ENCODE data around the gene IRF5.
A peak's percentile ranks its signal among the peaks of the same experiment; 100 is the strongest.

IRF5 gene

DNA sequence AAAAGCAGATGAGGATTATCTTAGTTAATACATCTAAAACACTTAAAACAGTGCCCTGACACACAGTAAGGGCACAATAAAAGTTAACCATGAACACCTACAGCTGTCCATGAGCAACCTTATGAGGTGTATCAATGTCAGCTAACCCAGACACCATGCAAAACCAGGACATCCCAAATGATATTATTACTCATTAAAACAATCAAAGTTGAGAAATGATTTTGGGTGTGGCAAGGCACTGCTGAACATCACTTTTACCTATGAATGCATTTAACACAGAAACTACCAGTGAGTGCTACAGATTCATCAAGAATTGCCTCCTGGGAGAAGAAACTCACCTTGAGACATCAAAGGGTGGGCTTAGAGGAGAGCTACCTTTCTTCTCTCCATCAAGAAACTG is 18.3 kb downstream of the IRF5 start:
- Histone ChIP-seq H3K36me3 (peaks cover 85 to 98% (median 94%) of the 10 kb centered on the region in 11 experiments), H3K4me2 (no peak overlapping the region), H3K9ac (no peak overlapping the region), H3K4me1 (peaks cover 11 to 37% (median 22%) of the 10 kb centered on the region in 10 experiments), H4K20me1 (peaks cover 0 to 10% (median 0%) of the 10 kb centered on the region in 11 experiments; a peak in 6 of 22 replicates), H3K9me3 (replicated peaks in 1 of 11) (no peaks in the 10 kb centered on the region), H3K27me3 (no peaks in the 10 kb centered on the region), H3K4me3 (no peak overlapping the region), H3K27ac (no peak overlapping the region)
- no peak for TF ChIP-seq Cebpa-rat (IDR thresholded peaks at IDR 0.05)

- no peak overlapping the region for H3K27ac ChIP-seq
- no peak overlapping the region for H3K4me2 ChIP-seq
- H3K9ac ChIP-seq = no peak overlapping the region
- H3K9me3 ChIP-seq (replicated peaks in 1 of 11) = no peaks in the 10 kb centered on the region
- peaks cover 0 to 21% (median 0%) of the 10 kb centered on the region in 11 experiments; a peak in 3 of 22 replicates for H4K20me1 ChIP-seq
- H3K4me3 ChIP-seq = no peak overlapping the region
- H3K27me3 ChIP-seq = no peaks in the 10 kb centered on the region
- H3K4me1 ChIP-seq = peaks cover 6 to 50% (median 12%) of the 10 kb centered on the region in 10 experiments; a peak in 16 of 20 replicates
- peaks cover 66 to 99% (median 95%) of the 10 kb centered on the region in 11 experiments for H3K36me3 ChIP-seq
- TF ChIP-seq Cebpa-rat (IDR thresholded peaks at IDR 0.05) = no peak
Measured at GRCh38 chr7:128959296-128959695, 21.6 kb downstream of the IRF5 start.

GRCh38 chr7:128961030-128961659 is 23.4 kb downstream of the IRF5 start:
- Histone ChIP-seq H3K27me3 (no peaks in the 10 kb centered on the region), H3K4me2 (no peak overlapping the region), H3K4me3 (no peak overlapping the region), H3K9ac (no peak overlapping the region), H3K36me3 (peaks cover 65 to 100% (median 95%) of the 10 kb centered on the region in 11 experiments), H4K20me1 (peaks cover 0 to 17% (median 0%) of the 10 kb centered on the region in 11 experiments; a peak in 3 of 22 replicates), H3K27ac (no peak overlapping the region), H3K4me1 (peaks cover 6 to 52% (median 12%) of the 10 kb centered on the region in 10 experiments; a peak in 16 of 20 replicates), H3K9me3 (replicated peaks in 1 of 11) (peaks cover 0 to 5% (median 0%) of the 10 kb centered on the region in 11 experiments; a peak in 1 of 22 replicates)
- TF ChIP-seq Cebpa-rat (IDR thresholded peaks at IDR 0.05) = no peak

GRCh38 chr7:128962899-128963298 is 25.2 kb downstream of the IRF5 start:
- Histone ChIP-seq H3K4me1 (peaks cover 3 to 41% (median 11%) of the 10 kb centered on the region in 10 experiments; a peak in 16 of 20 replicates), H3K9me3 (replicated peaks in 1 of 11) (peaks cover 0 to 5% (median 0%) of the 10 kb centered on the region in 11 experiments; a peak in 1 of 22 replicates), H3K4me2 (peak overlapping the region in 8 of 11 experiments; percentile 0 to 77 (median 28); a peak in 9 of 22 replicates), H4K20me1 (peaks cover 0 to 13% (median 0%) of the 10 kb centered on the region in 11 experiments; a peak in 2 of 22 replicates), H3K9ac (peak overlapping the region in 2 of 11 experiments; percentile 55 to 62; a peak in 2 of 22 replicates), H3K36me3 (peaks cover 70 to 100% (median 95%) of the 10 kb centered on the region in 11 experiments), H3K27ac (peak overlapping the region in 3 of 11 experiments; percentile 55 to 81 (median 80); a peak in 6 of 22 replicates), H3K4me3 (no peak overlapping the region; a peak in 1 of 20 replicates), H3K27me3 (no peaks in the 10 kb centered on the region)
- no peak for TF ChIP-seq Cebpa-rat (IDR thresholded peaks at IDR 0.05)

DNA sequence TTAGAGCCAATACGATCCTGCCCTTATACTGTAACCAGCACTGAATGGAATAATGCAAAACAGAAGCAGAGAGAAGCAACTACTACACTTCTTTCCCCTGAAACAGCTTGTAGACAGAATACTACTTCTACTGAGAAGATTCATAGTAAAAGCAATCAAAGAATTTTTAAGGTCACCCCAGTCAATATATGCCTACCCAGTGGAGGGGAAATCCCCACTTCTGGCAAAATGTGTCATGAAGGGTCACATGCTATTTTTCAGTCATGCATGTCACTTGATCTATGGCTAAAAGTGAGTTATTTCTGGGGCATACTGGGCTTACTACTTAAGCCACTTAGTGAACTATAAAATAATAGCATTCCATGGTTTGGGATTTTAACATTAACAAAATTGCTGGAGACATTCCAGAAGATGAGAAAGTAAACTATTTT is 25.6 kb downstream of the IRF5 start:
- Histone ChIP-seq H3K9me3 (replicated peaks in 1 of 11) (peaks cover 0 to 5% (median 0%) of the 10 kb centered on the region in 11 experiments; a peak in 1 of 22 replicates), H3K4me1 (peaks cover under 1 to 36% (median 11%) of the 10 kb centered on the region in 10 experiments; a peak in 15 of 20 replicates), H3K36me3 (peaks cover 72 to 100% (median 95%) of the 10 kb centered on the region in 11 experiments), H3K4me3 (no peak overlapping the region; a peak in 1 of 20 replicates), H3K9ac (peak overlapping the region in 2 of 11 experiments; percentile 55 to 62; a peak in 3 of 22 replicates), H3K27ac (peak overlapping the region in 3 of 11 experiments; percentile 55 to 81 (median 80); a peak in 6 of 22 replicates), H3K4me2 (peak overlapping the region in 9 of 11 experiments; percentile 0 to 77 (median 20); a peak in 12 of 22 replicates), H3K27me3 (no peaks in the 10 kb centered on the region), H4K20me1 (peaks cover 0 to 13% (median 0%) of the 10 kb centered on the region in 11 experiments; a peak in 2 of 22 replicates)
- no peak for TF ChIP-seq Cebpa-rat (IDR thresholded peaks at IDR 0.05)

- Histone ChIP-seq H3K4me1 (peaks cover 0 to 9% (median 3%) of the 10 kb centered on the region in 10 experiments; a peak in 14 of 20 replicates), H3K4me2 (no peak overlapping the region), H3K9ac (no peak overlapping the region), H4K20me1 (0 out of 22 replicates have a peak, but pooled peaks cover 0 to under 1% (median 0%) of the 10 kb centered on the region in 11 experiments), H3K4me3 (no peak overlapping the region), H3K27me3 (no peaks in the 10 kb centered on the region), H3K27ac (no peak overlapping the region), H3K36me3 (peaks cover 88 to 100% (median 95%) of the 10 kb centered on the region in 11 experiments), H3K9me3 (replicated peaks in 1 of 11) (peaks cover 0 to 5% (median 0%) of the 10 kb centered on the region in 11 experiments; a peak in 1 of 22 replicates)
- no peak for TF ChIP-seq Cebpa-rat (IDR thresholded peaks at IDR 0.05)
Measured at GRCh38 chr7:128968624-128969023, 30.9 kb downstream of the IRF5 start.

DNA sequence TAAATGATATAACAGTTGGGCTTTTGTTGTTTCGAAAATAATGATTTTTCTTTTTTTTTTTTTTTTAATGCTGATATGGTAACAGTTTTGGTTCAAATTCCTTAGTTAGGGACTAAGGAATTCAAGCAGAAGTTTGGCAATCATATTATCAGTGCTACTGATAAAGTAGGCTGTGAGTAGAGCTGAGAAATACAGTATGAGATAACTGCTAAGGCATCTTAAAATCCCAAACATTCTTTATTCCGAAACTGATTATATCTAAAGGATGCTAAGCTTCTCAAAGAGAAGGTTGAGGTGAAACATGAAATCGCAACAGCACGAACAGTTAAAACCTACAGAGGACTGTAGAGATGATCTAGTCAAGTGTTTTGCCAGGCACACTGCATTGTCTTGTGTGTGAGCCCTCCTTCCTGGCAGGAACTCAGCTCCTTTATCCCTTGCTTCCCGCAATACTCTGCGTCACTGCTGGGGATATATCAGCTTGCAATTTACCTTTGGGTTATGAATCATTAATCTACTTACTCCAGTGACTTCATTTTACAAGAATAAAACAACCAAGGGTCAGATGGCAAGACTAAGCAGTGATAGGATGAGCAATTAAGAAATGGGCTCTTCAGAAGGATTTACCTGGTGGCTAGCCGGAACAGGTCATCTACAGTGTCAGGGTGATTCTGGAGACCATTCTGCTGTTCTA is 36.7 kb downstream of the IRF5 start:
- Histone ChIP-seq H3K9ac (no peak overlapping the region), H3K36me3 (peaks cover 96 to 100% (median 98%) of the 10 kb centered on the region in 11 experiments), H3K4me2 (no peak overlapping the region), H3K27ac (no peak overlapping the region), H4K20me1 (peaks cover 0 to 3% (median 0%) of the 10 kb centered on the region in 11 experiments; a peak in 1 of 22 replicates), H3K9me3 (replicated peaks in 1 of 11) (no peaks in the 10 kb centered on the region), H3K4me3 (no peak overlapping the region), H3K4me1 (no peaks in the 10 kb centered on the region), H3K27me3 (no peaks in the 10 kb centered on the region)
- no peak for TF ChIP-seq Cebpa-rat (IDR thresholded peaks at IDR 0.05)

DNA sequence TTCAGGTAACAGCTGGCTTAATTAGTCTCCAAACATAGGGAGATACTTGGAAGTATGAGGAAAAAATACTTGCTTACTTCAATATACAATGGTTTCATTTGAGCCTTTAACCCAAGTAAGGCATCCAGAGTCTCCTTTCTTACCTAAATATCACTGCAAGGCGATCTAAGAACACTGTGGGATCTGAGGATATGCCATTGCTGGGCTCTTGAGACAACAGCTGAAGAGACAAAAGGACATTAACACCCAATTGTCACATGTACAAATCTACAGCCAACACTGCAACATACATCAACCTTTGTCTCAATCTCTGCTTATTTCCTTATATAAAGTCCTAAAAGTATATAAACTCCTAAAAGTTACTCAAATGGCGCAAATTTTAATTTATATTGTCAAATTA is 44.4 kb downstream of the IRF5 start:
- Histone ChIP-seq H3K27ac (no peak overlapping the region), H3K27me3 (no peaks in the 10 kb centered on the region), H4K20me1 (peaks cover 0 to 10% (median 0%) of the 10 kb centered on the region in 11 experiments; a peak in 2 of 22 replicates), H3K9me3 (replicated peaks in 1 of 11) (no peaks in the 10 kb centered on the region), H3K4me3 (no peak overlapping the region), H3K4me1 (no peaks in the 10 kb centered on the region), H3K4me2 (no peak overlapping the region), H3K36me3 (peaks cover 94 to 100% (median 98%) of the 10 kb centered on the region in 11 experiments), H3K9ac (no peak overlapping the region)
- no peak for TF ChIP-seq Cebpa-rat (IDR thresholded peaks at IDR 0.05)
